Ecto neural progenitor cell (in vitro differentiated cells): ENCODE results near the gene NEURL1.
A peak's percentile ranks its signal among the peaks of the same experiment; 100 is the strongest.

Experiments
- DNase-seq: peaks from one replicate; pipeline ENCODE4 v3.0.0-alpha.2; 2018; ENCODE audit warnings: low spot score

Gene NEURL1

GRCh38 chr10:103564776-103565520, 71.4 kb downstream of the NEURL1 start:
- DNase-seq: peak; percentile 80

GRCh38 chr10:103566536-103566935, 73.0 kb downstream of the NEURL1 start:
- no peak for DNase-seq

- DNase-seq: no peak
These were observed 75.0 kb downstream of the NEURL1 start for GRCh38 chr10:103568505-103568904.

- DNase-seq: no peak
These were observed 76.4 kb downstream of the NEURL1 start for GRCh38 chr10:103569896-103570295.

GRCh38 chr10:103570844-103571655, 77.5 kb downstream of the NEURL1 start:
- DNase-seq: no peak

GRCh38 chr10:103571656-103571975, 78.1 kb downstream of the NEURL1 start:
- DNase-seq: no peak

GRCh38 chr10:103572347-103573204, 79.1 kb downstream of the NEURL1 start:
- DNase-seq: no peak

- no peak for DNase-seq
These were observed 79.6 kb downstream of the NEURL1 start for GRCh38 chr10:103573205-103573487.

- no peak for DNase-seq
These were observed 80.9 kb downstream of the NEURL1 start for GRCh38 chr10:103574097-103575061.

GRCh38 chr10:103575416-103576075, 82.0 kb downstream of the NEURL1 start:
- DNase-seq: no peak

GRCh38 chr10:103576076-103576471, 82.6 kb downstream of the NEURL1 start:
- no peak for DNase-seq

GRCh38 chr10:103576862-103577261, 83.4 kb downstream of the NEURL1 start:
- no peak for DNase-seq

GRCh38 chr10:103578782-103579382, 85.4 kb downstream of the NEURL1 start:
- no peak for DNase-seq

GRCh38 chr10:103580011-103580410, 86.5 kb downstream of the NEURL1 start:
- no peak for DNase-seq

GRCh38 chr10:103580430-103580829, 86.9 kb downstream of the NEURL1 start:
- DNase-seq: no peak

- no peak for DNase-seq
These were observed 88.0 kb downstream of the NEURL1 start for GRCh38 chr10:103581499-103581898.

- DNase-seq: no peak
These were observed 89.0 kb downstream of the NEURL1 start for GRCh38 chr10:103582331-103583123.

- no peak for DNase-seq
These were observed 90.3 kb downstream of the NEURL1 start for GRCh38 chr10:103583871-103584215.

- DNase-seq: no peak
These were observed 90.9 kb downstream of the NEURL1 start for GRCh38 chr10:103584216-103585010.
